Caco-2 (cell line): ENCODE data around the gene OOEP. TPM values are rescaled to one million over a fixed set of nuclear protein-coding genes. Genes with fewer than 3 reads are reported as not detected.

ENCODE experiments used
- BruUV-seq: library from RNA; stranded (reverse); fragments of 400-500 nt; replicated peaks from 2 replicates; lab custom pipeline; 2021; lab: Mats Ljungman, UMichigan
- CTCF ChIA-PET: fragments of 300-600 bp; sonication (Branson Sonifier 250); formaldehyde crosslinking; loops from one replicate; lab custom pipeline; 2022; ENCODE audit warnings: antibody characterized with exemption; lab: Charles Lee
- POLR2A ChIA-PET: fragments of 300-600 bp; sonication (Branson Sonifier 250); formaldehyde crosslinking; loops from one replicate; lab custom pipeline; 2022; ENCODE audit warnings: antibody characterized with exemption; lab: Charles Lee
- DNase-seq, 2 experiments: peaks; one replicate each; pipeline versions ENCODE4 v3.0.0 to v3.0.0-alpha.2; 2020 to 2022
- H3K27me3 ChIP-seq: replicated peaks from 2 replicates; pipeline ENCODE4 v1.6.0; 2011; ENCODE audit warnings: low read length; ENCODE audit not compliant: control insufficient read depth, insufficient read depth
- H3K36me3 ChIP-seq: 2 replicates; pipeline ENCODE4 v1.5.1; 2011; ENCODE audit warnings: low read length; ENCODE audit not compliant: control insufficient read depth, insufficient read depth
- H3K4me1 ChIP-seq: fragments of 250-450 bp; sonication (Bioruptor Pico); 2 replicates; pipeline ENCODE4 v1.5.1; 2020; ENCODE audit warnings: mild to moderate bottlenecking
- H3K4me3 ChIP-seq: 2 replicates; pipeline ENCODE4 v1.5.1; 2011; ENCODE audit warnings: low read depth, mild to moderate bottlenecking, control low read depth, low read length
- H3K9me3 ChIP-seq: fragments of 250-450 bp; sonication (Bioruptor Pico); 2 replicates; pipeline ENCODE4 v1.5.1; 2020; ENCODE audit warnings: mild to moderate bottlenecking, moderate library complexity
- H3K27ac Mint-ChIP-seq: one replicate; pipeline ENCODE4 v1.8.0; 2022; ENCODE audit warnings: mixed read lengths; ENCODE audit not compliant: unreplicated experiment
- H3K27me3 Mint-ChIP-seq: one replicate; pipeline ENCODE4 v1.8.0; 2022; ENCODE audit warnings: mixed read lengths; ENCODE audit not compliant: insufficient read depth, unreplicated experiment
- H3K36me3 Mint-ChIP-seq: one replicate; pipeline ENCODE4 v1.8.0; 2022; ENCODE audit warnings: mild to moderate bottlenecking, mixed read lengths; ENCODE audit not compliant: insufficient read depth, unreplicated experiment
- H3K4me1 Mint-ChIP-seq: one replicate; pipeline ENCODE4 v1.8.0; 2022; ENCODE audit warnings: low read depth, mixed read lengths; ENCODE audit not compliant: unreplicated experiment
- H3K4me3 Mint-ChIP-seq: one replicate; pipeline ENCODE4 v1.8.0; 2022; ENCODE audit warnings: mild to moderate bottlenecking, moderate library complexity, mixed read lengths; ENCODE audit not compliant: unreplicated experiment
- H3K9me3 Mint-ChIP-seq: one replicate; pipeline ENCODE4 v1.8.0; 2022; ENCODE audit warnings: mixed read lengths; ENCODE audit not compliant: unreplicated experiment
- CTCF ChIP-seq, 2 experiments: fragments of 200-600 bp in 1 of 2; IDR thresholded peaks; 1 replicate in 1 of 2; 2 replicates in 1 of 2; pipeline versions ENCODE4 v1.5.1 to v1.8.0; 2011 to 2022; ENCODE audit warnings: antibody characterized with exemption in 1 of 2, control low read depth in 1 of 2, inconsistent platforms in 1 of 2, low read depth in 1 of 2, low read length in 1 of 2, mild to moderate bottlenecking in 1 of 2, moderate library complexity in 1 of 2; ENCODE audit not compliant: insufficient read depth in 1 of 2, severe bottlenecking in 1 of 2, unreplicated experiment in 1 of 2
- intact Hi-C: fragments of 100-400 bp; cut with micrococcal nuclease; formaldehyde crosslinking; loops from one replicate; pipeline ENCODE4 v1.10.0; 2022; ENCODE audit not compliant: unreplicated experiment
- total RNA-seq: library from RNA; stranded (reverse); gene quantifications from 2 replicates; pipeline ENCODE4 v1.2.3, GENCODE V29; 2022

OOEP gene
- total RNA-seq, 1 experiment from 2014 or later = not detected

- BruUV-seq = no TSS peak
- Mint-ChIP-seq H3K4me1 (no peaks in the 10 kb centered on the region), H3K9me3 (no peaks in the 10 kb centered on the region), H3K36me3 (no peaks in the 10 kb centered on the region), H3K4me3 (no peak within 1 kb of the TSS), H3K27ac (no peak within 1 kb of the TSS), H3K27me3 (no peaks in the 10 kb centered on the region)
- no peak for DNase-seq
- no peaks in the 10 kb centered on the region for H3K36me3 ChIP-seq
- H3K9me3 ChIP-seq = no peaks in the 10 kb centered on the region
- H3K4me1 ChIP-seq = no peaks in the 10 kb centered on the region
- POLR2A ChIA-PET = no interaction called here
- H3K4me3 ChIP-seq = no peak within 1 kb of the TSS
- no peak for TF ChIP-seq CTCF (IDR thresholded peaks at IDR 0.05; ENCODE audit: insufficient read depth in 1 of 2, low read depth in 1 of 2, low read length in 1 of 2, severe bottlenecking in 1 of 2, unreplicated experiment in 1 of 2)
- CTCF ChIA-PET = no interaction called here
- intact Hi-C loops = no loop called here
- no peaks in the 10 kb centered on the region for H3K27me3 ChIP-seq
Measured at GRCh38 chr6:73353636-73354593, 15.8 kb downstream of the OOEP start, which contains the start of gene DPPA5. Gene DPPA5 (minus strand): TSS chr6:73354276. CDS start chr6:73354225, 51 bp downstream.

DNA sequence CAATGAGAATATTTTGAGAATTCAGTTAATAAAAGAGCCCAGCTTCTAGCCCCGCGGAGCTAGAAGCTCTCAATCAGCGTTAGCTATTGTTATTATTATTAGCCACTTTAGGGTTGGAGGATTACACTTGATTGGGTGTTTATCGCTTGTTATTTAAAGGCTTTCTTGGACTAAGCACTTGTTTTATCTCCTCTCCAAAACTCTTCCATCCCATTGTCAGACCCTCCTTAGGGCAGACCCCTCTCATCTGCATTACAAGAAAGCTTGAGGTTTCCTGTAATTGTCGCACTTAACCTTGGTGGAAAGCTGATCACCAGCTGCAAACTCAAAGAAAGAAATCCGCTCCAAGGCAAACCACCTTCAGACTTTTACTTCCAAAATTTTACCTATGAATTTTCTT, 20.4 kb downstream of the OOEP start:
- intact Hi-C loops = no loop called here
- Mint-ChIP-seq H3K9me3 (no peaks in the 10 kb centered on the region), H3K4me3 (no peak overlapping the region), H3K4me1 (no peaks in the 10 kb centered on the region), H3K36me3 (no peaks in the 10 kb centered on the region), H3K27me3 (no peaks in the 10 kb centered on the region), H3K27ac (no peak overlapping the region)
- H3K9me3 ChIP-seq = no peaks in the 10 kb centered on the region
- DNase-seq = no peak
- no peaks in the 10 kb centered on the region for H3K4me1 ChIP-seq
- no TSS peak for BruUV-seq
- no peak for TF ChIP-seq CTCF (IDR thresholded peaks at IDR 0.05; ENCODE audit: insufficient read depth in 1 of 2, low read depth in 1 of 2, low read length in 1 of 2, severe bottlenecking in 1 of 2, unreplicated experiment in 1 of 2)
- H3K27me3 ChIP-seq = no peaks in the 10 kb centered on the region
- H3K36me3 ChIP-seq = no peaks in the 10 kb centered on the region
- no peak overlapping the region for H3K4me3 ChIP-seq
- ChIA-PET CTCF (no interaction called here), POLR2A (no interaction called here)

- CTCF ChIA-PET = no interaction called here
- Mint-ChIP-seq H3K27ac (no peak overlapping the region), H3K4me1 (no peaks in the 10 kb centered on the region), H3K27me3 (no peaks in the 10 kb centered on the region), H3K9me3 (no peaks in the 10 kb centered on the region), H3K36me3 (no peaks in the 10 kb centered on the region), H3K4me3 (no peak overlapping the region)
- H3K9me3 ChIP-seq = no peaks in the 10 kb centered on the region
- POLR2A ChIA-PET = no interaction called here
- no peak for TF ChIP-seq CTCF (IDR thresholded peaks at IDR 0.05; ENCODE audit: insufficient read depth in 1 of 2, low read depth in 1 of 2, low read length in 1 of 2, severe bottlenecking in 1 of 2, unreplicated experiment in 1 of 2)
- no peak overlapping the region for H3K4me3 ChIP-seq
- DNase-seq = no peak
- no peaks in the 10 kb centered on the region for H3K36me3 ChIP-seq
- intact Hi-C loops = no loop called here
- no peaks in the 10 kb centered on the region for H3K27me3 ChIP-seq
- no TSS peak for BruUV-seq
- H3K4me1 ChIP-seq = no peaks in the 10 kb centered on the region
Measured at GRCh38 chr6:73348550-73349204, 21.0 kb downstream of the OOEP start.
